ENCODE data around the gene CLEC4F.

CLEC4F gene

DNA sequence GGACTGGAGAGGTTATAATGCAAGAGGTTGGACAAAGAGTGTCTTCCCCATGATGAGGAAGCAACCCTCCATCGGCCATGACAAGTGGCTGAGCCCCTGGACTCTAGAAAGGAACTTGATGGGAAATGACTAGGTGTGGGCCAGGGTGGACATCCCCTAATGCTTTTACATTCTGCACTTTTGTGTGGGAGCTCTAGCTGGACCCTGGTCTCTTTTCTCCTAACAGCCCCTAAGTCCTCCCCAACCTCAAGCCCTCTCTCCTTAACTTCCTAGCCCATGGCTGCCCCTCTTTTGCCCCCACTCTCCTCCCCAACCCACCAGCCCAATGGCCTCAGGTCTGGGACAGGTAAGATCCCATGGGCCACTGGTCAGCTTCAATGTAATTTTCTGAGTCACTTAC lies 12.8 kb upstream of the CLEC4F start:
- TF ChIP-seq, protein P1, sequence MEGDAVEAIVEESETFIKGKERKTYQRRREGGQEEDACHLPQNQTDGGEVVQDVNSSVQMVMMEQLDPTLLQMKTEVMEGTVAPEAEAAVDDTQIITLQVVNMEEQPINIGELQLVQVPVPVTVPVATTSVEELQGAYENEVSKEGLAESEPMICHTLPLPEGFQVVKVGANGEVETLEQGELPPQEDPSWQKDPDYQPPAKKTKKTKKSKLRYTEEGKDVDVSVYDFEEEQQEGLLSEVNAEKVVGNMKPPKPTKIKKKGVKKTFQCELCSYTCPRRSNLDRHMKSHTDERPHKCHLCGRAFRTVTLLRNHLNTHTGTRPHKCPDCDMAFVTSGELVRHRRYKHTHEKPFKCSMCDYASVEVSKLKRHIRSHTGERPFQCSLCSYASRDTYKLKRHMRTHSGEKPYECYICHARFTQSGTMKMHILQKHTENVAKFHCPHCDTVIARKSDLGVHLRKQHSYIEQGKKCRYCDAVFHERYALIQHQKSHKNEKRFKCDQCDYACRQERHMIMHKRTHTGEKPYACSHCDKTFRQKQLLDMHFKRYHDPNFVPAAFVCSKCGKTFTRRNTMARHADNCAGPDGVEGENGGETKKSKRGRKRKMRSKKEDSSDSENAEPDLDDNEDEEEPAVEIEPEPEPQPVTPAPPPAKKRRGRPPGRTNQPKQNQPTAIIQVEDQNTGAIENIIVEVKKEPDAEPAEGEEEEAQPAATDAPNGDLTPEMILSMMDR (conservative IDR thresholded peaks at IDR 0.05; ENCODE audit: low read depth, low read length) = no peak
- no peak for DNase-seq (ENCODE audit: low read depth)
- no peak overlapping the region for H3K4me3 ChIP-seq (ENCODE audit: low read depth, low read length)

DNA sequence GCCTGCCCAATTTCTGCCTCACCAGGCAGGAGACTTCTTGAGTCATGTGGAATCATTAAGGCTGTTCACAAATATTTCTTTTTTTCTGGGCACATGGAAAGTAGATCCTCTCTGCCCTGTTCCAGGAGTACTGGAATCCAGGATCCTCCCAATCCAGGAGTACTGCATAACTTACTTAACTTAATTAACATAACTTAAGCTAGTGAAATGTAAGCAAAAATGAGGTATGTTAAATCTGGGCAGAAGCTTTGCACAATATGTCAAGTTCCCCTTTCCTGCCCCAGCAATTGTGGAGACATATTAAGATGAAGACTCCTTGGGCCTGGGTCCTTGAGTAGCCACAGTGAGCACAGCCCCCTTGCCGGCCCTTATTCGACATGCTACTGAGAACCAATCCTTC lies 12.0 kb upstream of the CLEC4F start:
- DNase-seq (ENCODE audit: low read depth) = no peak
- no peak overlapping the region for H3K4me3 ChIP-seq (ENCODE audit: low read depth, low read length)
- TF ChIP-seq, protein P1 (conservative IDR thresholded peaks at IDR 0.05; ENCODE audit: low read depth, low read length) = no peak

DNA sequence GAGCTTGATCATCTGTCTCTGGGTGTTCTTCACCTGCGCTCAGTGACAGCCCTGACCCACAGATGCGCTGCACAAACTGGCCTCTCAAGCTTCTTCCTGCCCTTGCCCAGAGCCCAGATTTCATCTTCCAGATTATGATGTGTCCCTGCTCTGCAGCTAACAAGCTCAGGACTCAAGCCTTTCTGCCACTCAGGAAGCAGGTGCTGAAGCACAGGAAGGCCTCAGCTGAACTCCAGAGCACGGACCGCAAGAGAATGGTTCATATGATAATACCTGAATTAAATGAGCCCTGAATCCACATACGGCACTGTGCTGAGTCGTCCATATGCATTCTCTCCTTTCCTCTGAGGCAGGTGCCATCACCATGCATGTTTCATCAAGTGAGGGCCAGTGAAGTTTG lies 11.5 kb upstream of the CLEC4F start:
- no peak for DNase-seq (ENCODE audit: low read depth)
- H3K4me3 ChIP-seq (ENCODE audit: low read depth, low read length) = no peak overlapping the region
- TF ChIP-seq, protein P1 (conservative IDR thresholded peaks at IDR 0.05; ENCODE audit: low read depth, low read length) = no peak

DNA sequence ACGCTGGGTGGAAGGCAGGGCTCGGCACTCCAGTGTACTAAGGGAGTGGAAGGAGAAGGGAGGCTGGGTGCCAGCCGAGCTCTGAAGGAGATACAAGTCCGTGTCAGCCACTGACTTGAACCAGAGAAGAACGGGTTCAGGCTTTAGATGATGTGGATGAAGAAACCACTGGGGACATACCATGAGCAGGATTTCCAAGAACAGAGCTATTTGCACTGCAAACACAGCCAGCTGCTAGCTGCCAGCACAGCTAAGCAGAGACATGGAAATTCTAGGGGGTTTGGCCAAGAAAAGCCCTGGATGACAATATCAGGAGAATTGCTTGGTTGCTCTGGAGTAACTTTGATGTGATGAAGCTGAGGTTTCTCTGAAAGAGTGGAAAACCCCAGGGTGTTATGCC lies 10.0 kb upstream of the CLEC4F start:
- TF ChIP-seq, protein P1 (conservative IDR thresholded peaks at IDR 0.05; ENCODE audit: low read depth, low read length) = no peak
- no peak for DNase-seq (ENCODE audit: low read depth)

DNA sequence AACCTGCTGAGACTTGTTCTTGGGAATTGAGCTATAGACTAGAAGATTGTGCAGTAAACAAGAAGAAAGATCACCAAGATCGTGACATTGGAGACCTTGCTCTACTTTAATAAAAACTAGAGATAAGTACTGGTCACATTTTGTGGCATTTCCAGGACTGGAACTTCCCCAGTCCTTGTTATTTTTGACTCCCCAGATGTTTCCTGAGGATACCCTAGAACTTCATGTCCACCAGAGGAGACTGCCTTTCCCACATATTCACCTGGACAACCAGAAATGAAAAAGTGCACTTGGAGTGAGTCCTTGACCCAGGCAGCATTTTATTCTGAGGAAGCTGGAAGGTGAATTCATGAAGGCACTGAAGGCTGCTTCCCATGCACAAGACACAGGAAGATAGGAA lies 9.5 kb upstream of the CLEC4F start:
- H3K4me3 ChIP-seq (ENCODE audit: low read depth, low read length) = no peak overlapping the region
- TF ChIP-seq, protein P1 (conservative IDR thresholded peaks at IDR 0.05; ENCODE audit: low read depth, low read length) = no peak
- no peak for DNase-seq (ENCODE audit: low read depth)

More for the DNA sequence above, 10.0 kb upstream of the CLEC4F start:
- H3K4me3 ChIP-seq (ENCODE audit: low read depth, low read length) = no peak overlapping the region

DNA sequence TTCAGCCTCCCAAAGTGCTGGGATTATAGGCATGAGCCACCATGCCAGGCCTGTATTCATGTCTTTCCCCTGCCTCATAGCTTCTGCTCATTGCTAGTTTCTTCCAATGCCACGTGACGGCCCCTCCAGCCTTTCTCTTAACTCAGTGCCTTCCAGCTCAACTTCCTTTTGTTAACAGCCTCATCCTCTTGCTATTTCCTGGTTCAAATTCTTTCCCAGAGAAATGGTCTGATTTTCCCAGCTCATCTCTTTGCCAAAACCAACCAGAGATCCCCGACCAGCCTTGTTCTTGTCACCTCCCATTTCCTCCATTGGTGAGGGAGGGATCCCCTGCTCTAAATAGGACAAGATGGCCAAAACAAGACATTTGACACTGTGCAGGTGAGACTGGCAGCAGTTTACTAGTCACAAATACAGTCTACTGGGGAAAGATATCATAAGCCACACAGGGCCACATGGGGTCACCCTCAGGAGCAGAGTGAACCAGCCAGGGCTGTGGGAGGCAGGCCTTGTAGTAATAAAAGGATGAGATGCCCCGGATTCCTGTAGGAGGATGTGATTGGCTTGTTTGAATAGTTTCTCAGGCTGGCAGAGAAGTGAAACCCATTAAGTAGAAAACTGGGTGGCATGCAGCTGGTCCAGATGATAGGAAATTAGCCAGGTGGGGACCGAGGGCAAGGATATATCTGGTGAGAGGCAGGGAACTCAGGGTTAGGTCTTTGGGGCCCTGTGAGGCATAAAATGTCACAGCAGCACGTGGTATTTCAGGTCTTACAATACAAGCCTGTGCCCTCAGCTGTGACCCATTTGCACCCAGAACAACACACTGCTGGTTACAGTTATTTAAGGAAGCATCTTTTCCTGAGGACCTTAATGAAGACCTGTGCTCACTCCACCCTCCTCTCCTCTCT lies 8.8 kb upstream of the CLEC4F start:
- DNase-seq (ENCODE audit: low read depth) = no peak
- no peak overlapping the region for H3K4me3 ChIP-seq (ENCODE audit: low read depth, low read length)
- TF ChIP-seq, protein P1 (conservative IDR thresholded peaks at IDR 0.05; ENCODE audit: low read depth, low read length) = no peak

DNA sequence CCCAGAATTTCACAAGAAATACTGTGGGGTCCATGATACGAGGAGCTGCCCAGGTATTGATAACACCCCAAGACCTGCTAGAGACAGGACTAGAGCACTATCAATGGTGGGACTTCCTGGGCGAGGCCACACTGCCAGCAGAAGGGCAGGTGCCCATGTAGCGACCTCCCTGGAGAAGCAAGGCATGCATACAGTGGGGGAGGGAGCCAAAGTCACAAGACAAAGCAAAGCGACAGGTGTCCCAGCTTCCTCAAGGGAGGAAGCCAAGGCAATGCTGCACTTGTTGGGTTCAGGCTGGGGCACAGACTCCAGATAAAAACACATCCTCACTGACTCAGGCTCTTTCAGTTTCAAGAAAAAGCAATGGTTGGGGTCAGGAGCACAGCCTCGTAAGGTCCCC lies 7.7 kb upstream of the CLEC4F start:
- no peak for DNase-seq (ENCODE audit: low read depth)
- TF ChIP-seq, protein P1 (conservative IDR thresholded peaks at IDR 0.05; ENCODE audit: low read depth, low read length) = no peak
- H3K4me3 ChIP-seq (ENCODE audit: low read depth, low read length) = no peak overlapping the region

Data from choroid plexus epithelial cell (primary cell).